Measurements from ENCODE around the gene ATP2B1.

- no peak for TF ChIP-seq POLR2AphosphoS5 (IDR thresholded peaks at IDR 0.05; ENCODE audit: low read depth, low read length)
- no peak for TF ChIP-seq POLR2A (IDR thresholded peaks at IDR 0.05; ENCODE audit: low read depth, low read length)
Measured at GRCh38 chr12:89682284-89682683, 26.4 kb downstream of the ATP2B1 start.

Data from GM12892 (cell line).